ENCODE measurements around the gene TSACC.
"Not testable (repeated sequence)": the region's sequence is repeated elsewhere in the genome, so short reads cannot be mapped to it uniquely, and the experiment has no call there.

TSACC gene

GRCh38 chr1:156338180-156338976 lies at the start of gene TSACC, which contains the start of gene CCT3:
TSACC (plus strand) TSS chr1:156338526; CDS start chr1:156339758, 1,232 bp downstream.
CCT3 (minus strand) TSS chr1:156338292; CDS start chr1:156338184, 108 bp downstream.
- DNase-seq (ENCODE audit: low read depth, low spot score) = peak; percentile 99

DNA sequence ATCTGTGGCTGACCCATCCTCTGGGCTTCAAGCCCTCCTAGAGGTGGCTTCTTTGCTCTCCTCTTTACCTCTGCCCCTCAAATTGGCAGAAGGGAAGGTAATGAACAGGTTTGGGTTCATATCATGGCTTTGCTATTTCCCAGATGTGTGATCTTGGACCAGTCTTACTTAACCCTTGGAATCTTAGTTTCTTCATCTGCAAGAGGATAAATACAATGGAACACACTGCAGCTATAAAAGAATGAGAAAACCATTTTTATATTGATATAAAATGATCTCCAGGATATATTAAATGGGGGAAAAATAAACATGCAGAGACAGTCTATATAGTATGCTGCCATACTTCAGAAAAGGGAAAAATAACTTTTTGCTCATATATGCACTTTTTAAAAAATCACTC lies 48.5 kb upstream of the TSACC start:
- DNase-seq (ENCODE audit: low read depth, low spot score) = no peak

- peak; percentile 59 for DNase-seq (ENCODE audit: low read depth, low spot score)
Measured at GRCh38 chr1:156291226-156292061, 46.9 kb upstream of the TSACC start.

- DNase-seq (ENCODE audit: low read depth, low spot score) = no peak
Measured at GRCh38 chr1:156293098-156293434, 45.3 kb upstream of the TSACC start.

DNA sequence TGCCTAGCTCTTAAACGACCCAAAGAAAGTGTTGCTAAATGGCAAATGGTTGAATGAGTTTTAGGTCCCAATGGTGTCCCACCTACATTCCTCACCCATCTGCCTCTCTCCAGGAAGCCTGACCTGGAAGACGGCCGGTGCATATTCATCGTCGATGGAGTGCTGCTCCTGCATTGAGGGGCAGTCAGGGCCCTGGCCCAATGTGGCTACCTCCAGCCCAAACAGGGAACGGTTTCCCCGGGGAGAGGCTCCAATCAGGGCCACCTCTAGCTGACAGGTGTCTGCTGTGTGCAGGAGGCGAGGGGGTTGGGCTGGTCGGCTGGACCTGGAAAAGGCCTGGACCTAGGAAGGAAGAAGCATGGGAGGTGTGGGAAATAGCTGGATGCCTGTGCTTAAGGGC lies 44.4 kb upstream of the TSACC start:
- no peak for DNase-seq (ENCODE audit: low read depth, low spot score)

GRCh38 chr1:156295391-156295947 lies 42.9 kb upstream of the TSACC start, which contains the start of gene GLMP:
GLMP (minus strand) TSS chr1:156295679; CDS start chr1:156295645, 34 bp downstream.
- DNase-seq (ENCODE audit: low read depth, low spot score) = no peak

- no peak for DNase-seq (ENCODE audit: low read depth, low spot score)
Measured at GRCh38 chr1:156298852-156299357, 39.4 kb upstream of the TSACC start, which contains the start of gene VHLL. VHLL (minus strand) TSS chr1:156299307; CDS start chr1:156299189, 118 bp downstream.

DNA sequence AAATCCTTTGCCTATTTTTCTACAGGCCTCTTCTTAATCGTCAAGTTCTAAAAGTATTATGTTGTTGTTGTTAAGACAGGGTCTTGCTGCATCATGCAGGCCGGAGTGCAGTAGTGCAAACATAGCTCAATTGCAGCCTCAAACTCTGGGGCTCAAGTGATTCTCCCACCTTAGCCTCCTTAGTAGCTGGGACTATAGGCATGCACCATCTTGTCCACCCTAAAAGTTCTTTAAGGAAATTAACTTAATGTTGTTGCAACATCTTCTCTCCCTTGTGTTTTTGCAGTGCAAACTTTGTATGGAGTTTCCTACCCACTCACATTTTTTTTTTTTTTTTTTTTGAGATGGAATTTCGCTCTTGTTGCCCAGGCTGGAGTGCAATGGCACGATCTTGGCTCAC lies 35.1 kb upstream of the TSACC start:
- no peak for DNase-seq (ENCODE audit: low read depth, low spot score)

DNA sequence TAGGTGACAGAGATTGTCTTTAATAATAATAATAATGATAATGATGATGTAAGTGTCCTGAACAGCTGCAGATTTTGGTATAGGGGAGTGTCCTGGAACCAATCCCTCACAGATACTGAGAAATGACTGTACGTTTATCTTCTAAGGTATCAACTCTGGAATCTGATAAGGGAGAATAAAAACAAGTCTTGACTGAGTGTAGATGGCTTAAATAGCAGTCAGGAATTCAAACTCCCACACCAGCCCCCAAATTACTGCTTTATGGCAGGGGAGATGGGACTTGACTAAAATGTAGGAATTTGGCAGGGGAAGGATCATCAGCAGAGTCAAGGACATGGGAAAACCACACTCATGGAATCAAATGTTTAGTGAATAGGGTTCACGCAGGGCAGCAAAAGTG lies 33.1 kb upstream of the TSACC start:
- DNase-seq (ENCODE audit: low read depth, low spot score) = no peak

DNA sequence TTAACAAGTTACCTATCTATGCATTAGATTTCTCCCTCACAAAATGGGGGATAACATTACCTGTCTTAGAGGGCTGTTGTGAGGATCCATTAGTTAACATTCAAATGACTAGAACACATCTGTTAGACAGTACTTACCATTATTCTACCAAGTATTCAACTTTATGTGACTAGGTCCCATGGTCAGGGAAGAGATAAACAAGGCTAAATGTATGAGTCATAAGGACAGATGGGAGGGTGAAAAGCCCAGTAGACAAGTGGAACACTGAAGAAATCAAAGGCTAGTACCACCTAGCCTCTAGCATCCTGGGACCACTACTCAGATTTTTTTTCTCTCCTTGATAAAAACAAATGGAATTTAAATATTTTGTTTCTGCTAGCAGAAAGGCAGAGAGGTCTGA lies 30.2 kb upstream of the TSACC start:
- DNase-seq (ENCODE audit: low read depth, low spot score) = no peak

GRCh38 chr1:156310962-156311361 lies 27.4 kb upstream of the TSACC start:
- DNase-seq (ENCODE audit: low read depth, low spot score) = no peak

DNA sequence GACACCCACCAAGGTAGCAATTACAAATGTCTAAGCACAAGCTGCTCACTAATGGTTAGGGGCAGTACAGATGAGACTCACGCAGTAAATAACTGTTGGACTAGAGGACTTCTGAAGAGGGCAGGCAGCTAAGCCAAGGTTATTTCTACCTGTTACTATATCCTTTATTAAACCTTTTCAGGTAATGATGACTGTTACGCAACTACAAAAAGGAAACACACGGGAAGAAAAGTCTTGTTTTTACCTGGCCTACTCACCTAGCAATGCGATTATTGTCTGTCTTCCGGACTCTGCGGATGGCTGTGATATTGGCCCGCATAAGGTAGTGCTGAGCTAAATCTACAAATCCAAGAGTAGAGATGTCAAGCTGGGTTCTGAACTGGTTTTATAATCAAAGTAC lies 21.4 kb upstream of the TSACC start:
- DNase-seq (ENCODE audit: low read depth, low spot score) = no peak

GRCh38 chr1:156319664-156320063 lies 18.7 kb upstream of the TSACC start:
- DNase-seq (ENCODE audit: low read depth, low spot score) = no peak

GRCh38 chr1:156320560-156320959 lies 17.8 kb upstream of the TSACC start:
- DNase-seq (ENCODE audit: low read depth, low spot score) = no peak

- DNase-seq (ENCODE audit: low read depth, low spot score) = not testable (repeated sequence)
Measured at GRCh38 chr1:156323179-156323578, 15.1 kb upstream of the TSACC start.

DNA sequence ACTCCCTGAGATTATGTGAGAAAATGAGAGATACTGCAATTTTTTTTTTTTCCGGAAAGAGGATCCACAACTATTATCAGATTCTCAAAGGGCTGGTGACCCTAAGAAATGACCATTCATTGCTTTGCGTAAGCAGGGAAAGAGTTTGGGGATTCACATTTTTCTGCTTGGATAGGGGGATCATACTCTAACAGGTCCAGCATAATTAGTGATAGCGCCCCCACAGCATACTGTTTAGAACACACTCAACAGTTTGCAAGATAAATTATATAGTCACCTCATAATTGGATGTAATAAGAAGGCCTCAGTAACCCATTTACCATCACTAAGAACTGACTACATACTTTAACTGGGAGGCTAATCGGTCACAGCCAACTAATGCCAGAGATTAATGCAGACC lies 2.1 kb upstream of the TSACC start:
- no peak for DNase-seq (ENCODE audit: low read depth, low spot score)

DNA sequence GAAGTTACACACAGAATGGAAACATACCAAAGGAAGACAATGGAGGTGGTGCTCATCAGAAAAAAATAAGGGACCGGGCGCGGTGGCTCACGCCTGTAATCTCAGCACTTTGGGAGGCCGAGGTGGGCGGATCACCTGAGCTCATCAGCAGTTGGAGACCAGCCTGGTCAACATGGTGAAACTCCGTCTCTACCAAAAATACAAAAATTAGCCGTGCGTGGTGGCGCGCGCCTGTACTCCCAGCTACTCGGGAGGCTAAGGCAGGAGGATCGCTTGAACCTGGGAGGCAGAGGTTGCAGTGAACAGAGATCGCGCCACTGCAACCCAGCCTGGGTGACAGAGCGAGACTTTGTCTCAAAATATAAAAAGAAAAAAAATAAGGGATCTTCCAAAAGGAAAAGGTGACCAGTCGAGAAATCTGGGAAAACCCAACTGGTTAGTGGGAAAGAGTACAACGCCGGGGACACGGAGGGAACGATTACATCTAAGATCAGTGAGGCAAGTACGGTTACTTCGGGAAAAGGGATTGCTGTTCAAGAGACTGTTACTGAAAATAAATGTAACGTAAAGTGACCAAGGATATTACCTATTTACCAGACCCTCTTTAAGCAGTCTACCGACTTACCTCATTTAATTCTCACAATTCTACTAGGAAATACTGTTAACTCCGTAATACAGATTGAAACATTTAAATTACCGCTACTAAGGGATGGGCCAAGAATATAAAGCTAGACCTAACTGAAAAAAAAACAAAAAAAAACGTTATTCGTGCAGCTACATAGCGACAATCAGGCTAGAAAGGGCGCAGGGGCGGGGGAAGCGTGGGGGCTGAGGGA lies 1.1 kb upstream of the TSACC start:
- DNase-seq (ENCODE audit: low read depth, low spot score) = no peak

- DNase-seq (ENCODE audit: low read depth, low spot score) = no peak
Measured at GRCh38 chr1:156337888-156338179, 492 bp upstream of the TSACC start.

- DNase-seq (ENCODE audit: low read depth, low spot score) = no peak
Measured at GRCh38 chr1:156342166-156342955, 4.0 kb downstream of the TSACC start.

DNA sequence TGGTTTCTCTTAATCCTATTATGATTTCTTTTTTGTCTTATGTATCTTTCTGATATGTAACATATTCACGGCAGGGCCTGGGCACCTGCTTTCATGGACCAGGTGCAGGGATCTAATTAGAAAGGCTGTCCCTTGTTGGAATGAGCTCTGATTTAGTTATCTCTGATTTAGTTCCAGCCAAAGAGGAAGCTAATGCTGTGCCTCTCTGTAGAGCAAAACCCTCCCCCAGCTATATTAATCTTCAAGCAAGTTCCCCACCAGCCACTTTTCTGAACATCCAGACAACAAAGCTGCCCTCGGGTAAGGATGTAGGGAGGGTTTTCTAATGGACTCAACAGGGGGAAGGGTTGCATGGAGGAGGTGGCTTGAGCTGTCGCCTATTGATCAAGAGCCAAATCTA lies 6.1 kb downstream of the TSACC start:
- DNase-seq (ENCODE audit: low read depth, low spot score) = no peak

DNA sequence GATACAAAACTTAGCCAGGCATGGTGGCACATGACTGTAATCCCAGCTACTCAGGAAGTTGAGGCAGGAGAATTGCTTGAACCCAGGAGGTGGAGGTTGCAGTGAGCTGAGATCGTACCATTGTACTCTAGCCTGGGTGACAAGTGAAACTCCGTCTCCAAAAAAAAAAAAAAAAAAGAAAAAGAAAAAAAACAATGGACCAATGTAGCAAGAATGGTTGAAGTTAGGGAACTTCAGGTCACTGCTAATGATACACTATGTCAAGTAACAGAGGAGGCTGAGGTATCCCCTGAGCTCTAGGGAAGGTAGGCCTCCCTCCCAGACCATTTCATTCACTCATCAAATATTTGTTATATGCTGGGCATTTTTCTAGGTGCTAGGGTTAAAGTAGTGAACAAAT lies 7.7 kb downstream of the TSACC start:
- not testable (repeated sequence) for DNase-seq (ENCODE audit: low read depth, low spot score)

Data from smooth muscle cell of the brain vasculature (primary cell).